PC-3 (cell line): ENCODE results near the gene IGSF8. TPM values are rescaled to one million over a fixed set of nuclear protein-coding genes. Genes with fewer than 3 reads are reported as not detected.

Experiments
- ATAC-seq: fragments of 200-7000 bp; cut with Tn5 transposase; 2 replicates; pipeline ENCODE4 v1.9.1; 2020; ENCODE audit warnings: mild to moderate bottlenecking, moderate library complexity
- BruUV-seq: library from RNA; stranded (reverse); fragments of 400-500 nt; replicated peaks from 2 replicates; lab custom pipeline; 2021; lab: Mats Ljungman, UMichigan
- CTCF ChIA-PET: fragments of 300-600 bp; sonication (Branson Sonifier 250); formaldehyde crosslinking; loops from one replicate; lab custom pipeline; 2022; ENCODE audit warnings: antibody characterized with exemption; lab: Charles Lee
- POLR2A ChIA-PET: fragments of 300-600 bp; sonication (Branson Sonifier 250); formaldehyde crosslinking; loops from one replicate; lab custom pipeline; 2022; ENCODE audit warnings: antibody characterized with exemption; ENCODE audit not compliant: unreplicated experiment; lab: Charles Lee
- DNase-seq: peaks from one replicate; pipeline ENCODE4 v3.0.0-alpha.2; 2015
- H2AFZ ChIP-seq: fragments of 300-600 bp; sonication (generic); 2 replicates; pipeline ENCODE4 v1.6.0; 2016; ENCODE audit warnings: antibody characterized with exemption, low read length
- H3F3A ChIP-seq: fragments of 300-600 bp; sonication (generic); one replicate; pipeline ENCODE4 v1.6.0; 2017; ENCODE audit warnings: antibody characterized with exemption, low read length, control low read depth, mild to moderate bottlenecking; ENCODE audit not compliant: unreplicated experiment
- H3K27ac ChIP-seq: fragments of 300-600 bp; sonication (generic); 2 replicates; pipeline ENCODE4 v1.5.1; 2016; ENCODE audit warnings: mild to moderate bottlenecking, low read length
- H3K27me3 ChIP-seq: fragments of 300-600 bp; sonication (generic); 2 replicates; pipeline ENCODE4 v1.6.1; 2016; ENCODE audit warnings: low read length, mixed read lengths
- H3K36me3 ChIP-seq: fragments of 300-600 bp; sonication (generic); 2 replicates; pipeline ENCODE4 v1.6.1; 2016; ENCODE audit warnings: low read depth, mixed run types, low read length, mixed read lengths
- H3K4me1 ChIP-seq: fragments of 300-600 bp; sonication (generic); 2 replicates; pipeline ENCODE4 v1.5.1; 2016; ENCODE audit warnings: low read length; ENCODE audit not compliant: insufficient read depth
- H3K4me2 ChIP-seq: fragments of 300-600 bp; sonication (generic); 2 replicates; pipeline ENCODE4 v1.6.0; 2016; ENCODE audit warnings: low read length
- H3K4me3 ChIP-seq: fragments of 300-600 bp; sonication (generic); 2 replicates; pipeline ENCODE4 v1.5.1; 2016; ENCODE audit warnings: mild to moderate bottlenecking, low read length, mixed read lengths
- H3K79me2 ChIP-seq: fragments of 300-600 bp; sonication (generic); 2 replicates; pipeline ENCODE4 v1.6.1; 2017; ENCODE audit warnings: low read length, mixed read lengths
- H3K9ac ChIP-seq: fragments of 300-600 bp; sonication (generic); 2 replicates; pipeline ENCODE4 v1.6.0; 2016; ENCODE audit warnings: mild to moderate bottlenecking, low read length
- H3K9me2 ChIP-seq: fragments of 300-600 bp; sonication (generic); replicated peaks from 2 replicates; pipeline ENCODE4 v1.6.1; 2016; ENCODE audit warnings: mixed run types, low read length, mixed read lengths
- H3K9me3 ChIP-seq: fragments of 300-600 bp; sonication (generic); 2 replicates; pipeline ENCODE4 v1.6.1; 2016; ENCODE audit warnings: low read length, mixed read lengths
- H4K20me1 ChIP-seq: fragments of 300-600 bp; sonication (generic); 2 replicates; pipeline ENCODE4 v1.6.1; 2016; ENCODE audit warnings: low read length, mixed read lengths
- CTCF ChIP-seq: fragments of 300-600 bp; sonication (generic); conservative IDR thresholded peaks from 2 replicates; pipeline ENCODE4 v1.5.1; 2017; ENCODE audit warnings: antibody characterized with exemption, low read depth, mild to moderate bottlenecking, low read length
- EZH2 ChIP-seq: fragments of 300-600 bp; sonication (generic); IDR thresholded peaks from one replicate; pipeline ENCODE4 v1.6.1; 2017; ENCODE audit warnings: antibody characterized with exemption, mild to moderate bottlenecking, low read length; ENCODE audit not compliant: unreplicated experiment
- EZH2phosphoT487 ChIP-seq: fragments of 300-600 bp; sonication (generic); IDR thresholded peaks from 2 replicates; pipeline ENCODE4 v1.6.1; 2018; ENCODE audit warnings: mild to moderate bottlenecking, antibody characterized with exemption, low read length, borderline replicate concordance
- intact Hi-C: fragments of 100-400 bp; cut with micrococcal nuclease; formaldehyde crosslinking; loops from 2 replicates; pipeline ENCODE4 v1.9.0; 2023
- total RNA-seq: library from RNA; depleted of rRNA; stranded (reverse); fragments of >200 nt; gene quantifications from 2 replicates; pipeline ENCODE4 v1.2.3, GENCODE V29; 2014

The IGSF8 gene
- total RNA-seq, 1 experiment from 2014 or later, result 37.1 TPM

- H3K27ac ChIP-seq, result no peak overlapping the region
- H3K79me2 ChIP-seq, result no peaks in the 10 kb centered on the region
- H3K36me3 ChIP-seq, result no peaks in the 10 kb centered on the region
- no peaks in the 10 kb centered on the region for H3K9me2 ChIP-seq
- DNase-seq (no peak), ATAC-seq (no peak)
- H3K27me3 ChIP-seq, result no peaks in the 10 kb centered on the region
- no peaks in the 10 kb centered on the region for H3F3A ChIP-seq
- intact Hi-C loops, result no loop called here
- H3K4me3 ChIP-seq, result no peak overlapping the region
- no peaks in the 10 kb centered on the region for H3K9me3 ChIP-seq
- TF ChIP-seq EZH2phosphoT487 (no peak), CTCF (no peak)
- no peak overlapping the region for H3K4me2 ChIP-seq
- ChIA-PET CTCF (interaction anchor here (0.6 kb wide), 1 partner anchor 243 kb away, joined by 3 read pairs; no protein-coding TSS in a partner anchor), POLR2A (no interaction called here)
- H3K9ac ChIP-seq, result no peak overlapping the region
- H2AFZ ChIP-seq, result no peak overlapping the region
- BruUV-seq, result no TSS peak
- H4K20me1 ChIP-seq, result no peaks in the 10 kb centered on the region
- no peaks in the 10 kb centered on the region for H3K4me1 ChIP-seq
These were observed 35.8 kb upstream of the IGSF8 start for GRCh38 chr1:160133990-160134770.

- H3K9me2 ChIP-seq, result no peaks in the 10 kb centered on the region
- CTCF ChIA-PET, result no interaction called here
- no peaks in the 10 kb centered on the region for H4K20me1 ChIP-seq
- POLR2A ChIA-PET, result no interaction called here
- TF ChIP-seq EZH2 (no peak), EZH2phosphoT487 (no peak), CTCF (no peak)
- no peak overlapping the region for H3K9ac ChIP-seq
- H3K27ac ChIP-seq, result no peak overlapping the region
- no peaks in the 10 kb centered on the region for H3F3A ChIP-seq
- no TSS peak for BruUV-seq
- H3K79me2 ChIP-seq, result no peaks in the 10 kb centered on the region
- no peaks in the 10 kb centered on the region for H3K9me3 ChIP-seq
- ATAC-seq, result no peak
- peaks cover 10% of the 10 kb centered on the region; the same call in 1 of the 2 replicates for H3K4me1 ChIP-seq
- no peak overlapping the region for H2AFZ ChIP-seq
- no peaks in the 10 kb centered on the region for H3K36me3 ChIP-seq
- no peak overlapping the region for H3K4me2 ChIP-seq
- H3K4me3 ChIP-seq, result no peak overlapping the region
- intact Hi-C loops, result no loop called here
- no peak for DNase-seq
- H3K27me3 ChIP-seq, result no peaks in the 10 kb centered on the region
These were observed 33.6 kb upstream of the IGSF8 start for GRCh38 chr1:160131803-160132565.

DNA sequence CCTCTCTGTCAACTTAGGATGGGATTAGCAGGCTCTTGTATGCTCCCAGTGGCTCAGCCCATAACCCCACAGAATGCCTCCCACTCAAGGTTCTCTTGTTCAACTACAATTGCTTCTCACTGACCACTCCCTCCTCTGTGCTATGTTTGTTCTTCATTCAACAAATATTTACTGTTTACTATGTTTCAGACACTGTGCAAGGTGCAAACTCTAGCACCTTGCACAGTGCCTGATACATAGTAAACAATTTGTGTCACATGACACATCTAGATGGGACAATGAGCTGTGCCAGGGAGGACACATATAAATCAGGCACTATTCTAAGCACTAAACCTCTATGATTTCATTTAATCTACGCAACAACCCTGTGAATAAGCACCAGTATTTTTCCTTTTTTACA lies 32.5 kb upstream of the IGSF8 start:
- no peak for ATAC-seq
- Histone ChIP-seq H3K4me2 (no peak overlapping the region), H2AFZ (no peak overlapping the region), H3K27me3 (no peaks in the 10 kb centered on the region), H3K9me2 (no peaks in the 10 kb centered on the region), H3K79me2 (no peaks in the 10 kb centered on the region), H3K9ac (no peak overlapping the region), H3K36me3 (no peaks in the 10 kb centered on the region), H4K20me1 (no peaks in the 10 kb centered on the region), H3K4me1 (peaks cover 20% of the 10 kb centered on the region), H3F3A (peaks cover 1% of the 10 kb centered on the region), H3K27ac (no peak overlapping the region), H3K4me3 (no peak overlapping the region), H3K9me3 (no peaks in the 10 kb centered on the region)
- POLR2A ChIA-PET, result no interaction called here
- intact Hi-C loops, result no loop called here
- TF ChIP-seq EZH2phosphoT487, result no peak
- CTCF ChIA-PET, result interaction anchor here (0.6 kb wide), 1 partner anchor 111 kb away, joined by 13 read pairs; no protein-coding TSS in a partner anchor
- BruUV-seq, result no TSS peak
- no peak for DNase-seq
